Activated CD8-positive, alpha-beta T cell treated with anti-CD3 and anti-CD28 coated beads for 36 hours (primary cell): ENCODE data around the gene LAMC3. TPM values are rescaled to one million over a fixed set of nuclear protein-coding genes. Genes with fewer than 3 reads are reported as not detected.

Experiments used
- ATAC-seq: fragments of 200-7000 bp; cut with Tn5 transposase; one replicate; pipeline ENCODE4 v1.10.0; 2021; ENCODE audit warnings: mild to moderate bottlenecking, moderate library complexity
- CTCF ChIA-PET: fragments of 350-600 bp; sonication (Branson Sonifier 250); formaldehyde crosslinking; loops from one replicate; lab custom pipeline; 2021; ENCODE audit warnings: antibody characterized with exemption; lab: Charles Lee
- POLR2A ChIA-PET: fragments of 350-600 bp; sonication (Branson Sonifier 250); formaldehyde crosslinking; loops from one replicate; lab custom pipeline; 2021; ENCODE audit warnings: antibody characterized with exemption; lab: Charles Lee
- DNase-seq: peaks from one replicate; pipeline ENCODE4 v3.0.0-alpha.2; 2020
- H3K27ac Mint-ChIP-seq: one replicate; pipeline ENCODE4 v1.8.0; 2021; ENCODE audit warnings: mild to moderate bottlenecking, mixed read lengths
- H3K27me3 Mint-ChIP-seq: one replicate; pipeline ENCODE4 v1.8.0; 2021; ENCODE audit warnings: mixed read lengths
- H3K36me3 Mint-ChIP-seq: one replicate; pipeline ENCODE4 v1.8.0; 2021; ENCODE audit warnings: low read depth, mixed read lengths
- H3K4me1 Mint-ChIP-seq: one replicate; pipeline ENCODE4 v1.8.0; 2021; ENCODE audit warnings: low read depth, mixed read lengths
- H3K4me3 Mint-ChIP-seq: one replicate; pipeline ENCODE4 v1.8.0; 2021; ENCODE audit warnings: mild to moderate bottlenecking, moderate library complexity, mixed read lengths
- H3K9me3 Mint-ChIP-seq: one replicate; pipeline ENCODE4 v1.8.0; 2021; ENCODE audit warnings: mixed read lengths
- intact Hi-C: fragments of 100-400 bp; cut with micrococcal nuclease; formaldehyde crosslinking; loops from one replicate; pipeline ENCODE4 v1.10.0; 2022
- total RNA-seq, 2 experiments: library from RNA; stranded (reverse); gene quantifications; one replicate each; pipeline ENCODE4 v1.2.3, GENCODE V29; 2021
- TF ChIP-seq, protein P1 (sequence below): fragments of 200-600 bp; IDR thresholded peaks from one replicate; pipeline ENCODE4 v1.8.0; 2022; ENCODE audit warnings: antibody characterized with exemption, mild to moderate bottlenecking

The LAMC3 gene
- total RNA-seq, 2 experiments from 2014 or later = 0.09 to 0.43 TPM

- ATAC-seq = no peak
- POLR2A ChIA-PET = no interaction called here
- H3K4me1 Mint-ChIP-seq = no peaks in the 10 kb centered on the region
Measured at GRCh38 chr9:130979591-130980385, 29.2 kb upstream of the LAMC3 start.

DNA sequence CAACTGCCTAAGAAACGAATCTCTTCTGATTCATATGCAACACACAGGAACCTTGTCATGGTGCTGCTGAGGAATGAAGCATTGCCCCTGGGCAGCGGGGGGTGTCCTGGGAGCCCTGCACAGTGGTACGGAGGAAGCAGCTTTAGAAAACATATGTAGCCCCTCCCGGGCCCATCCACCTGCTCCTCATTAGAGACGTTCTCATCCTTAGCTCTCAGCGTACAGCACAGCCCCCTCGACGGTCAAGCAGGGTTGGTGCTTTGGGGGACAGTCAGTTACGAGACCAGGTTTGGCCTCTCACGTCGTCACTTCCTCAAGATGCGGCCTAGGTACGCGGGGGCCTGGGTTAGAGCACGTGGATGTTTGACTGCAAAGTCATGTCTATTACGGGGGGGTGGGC is 28.4 kb upstream of the LAMC3 start:
- ChIA-PET CTCF (interaction anchor here (2.0 kb wide), 1 partner anchor 66 kb away, joined by 4 read pairs; no protein-coding TSS in a partner anchor), POLR2A (no interaction called here)
- H3K4me3 Mint-ChIP-seq = no peak overlapping the region
- H3K4me1 Mint-ChIP-seq = no peaks in the 10 kb centered on the region
- DNase-seq = no peak
- intact Hi-C loops = no loop called here
- peaks cover 2% of the 10 kb centered on the region for H3K27me3 Mint-ChIP-seq
- no peak for ATAC-seq
- H3K36me3 Mint-ChIP-seq = no peaks in the 10 kb centered on the region
- no peaks in the 10 kb centered on the region for H3K9me3 Mint-ChIP-seq
- TF ChIP-seq, protein P1, sequence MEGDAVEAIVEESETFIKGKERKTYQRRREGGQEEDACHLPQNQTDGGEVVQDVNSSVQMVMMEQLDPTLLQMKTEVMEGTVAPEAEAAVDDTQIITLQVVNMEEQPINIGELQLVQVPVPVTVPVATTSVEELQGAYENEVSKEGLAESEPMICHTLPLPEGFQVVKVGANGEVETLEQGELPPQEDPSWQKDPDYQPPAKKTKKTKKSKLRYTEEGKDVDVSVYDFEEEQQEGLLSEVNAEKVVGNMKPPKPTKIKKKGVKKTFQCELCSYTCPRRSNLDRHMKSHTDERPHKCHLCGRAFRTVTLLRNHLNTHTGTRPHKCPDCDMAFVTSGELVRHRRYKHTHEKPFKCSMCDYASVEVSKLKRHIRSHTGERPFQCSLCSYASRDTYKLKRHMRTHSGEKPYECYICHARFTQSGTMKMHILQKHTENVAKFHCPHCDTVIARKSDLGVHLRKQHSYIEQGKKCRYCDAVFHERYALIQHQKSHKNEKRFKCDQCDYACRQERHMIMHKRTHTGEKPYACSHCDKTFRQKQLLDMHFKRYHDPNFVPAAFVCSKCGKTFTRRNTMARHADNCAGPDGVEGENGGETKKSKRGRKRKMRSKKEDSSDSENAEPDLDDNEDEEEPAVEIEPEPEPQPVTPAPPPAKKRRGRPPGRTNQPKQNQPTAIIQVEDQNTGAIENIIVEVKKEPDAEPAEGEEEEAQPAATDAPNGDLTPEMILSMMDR = no peak
- no peak overlapping the region for H3K27ac Mint-ChIP-seq

More at GRCh38 chr9:130979591-130980385, 29.2 kb upstream of the LAMC3 start:
- CTCF ChIA-PET = interaction anchor here (2.0 kb wide), 1 partner anchor 67 kb away, joined by 4 read pairs; no protein-coding TSS in a partner anchor
- Mint-ChIP-seq H3K27me3 (peaks cover 2% of the 10 kb centered on the region), H3K27ac (no peak overlapping the region), H3K36me3 (no peaks in the 10 kb centered on the region), H3K9me3 (no peaks in the 10 kb centered on the region), H3K4me3 (no peak overlapping the region)
- TF ChIP-seq, protein P1 = no peak
- no peak for DNase-seq
- intact Hi-C loops = no loop called here

GRCh38 chr9:130981002-130981755 is 27.8 kb upstream of the LAMC3 start:
- no peaks in the 10 kb centered on the region for H3K9me3 Mint-ChIP-seq

DNA sequence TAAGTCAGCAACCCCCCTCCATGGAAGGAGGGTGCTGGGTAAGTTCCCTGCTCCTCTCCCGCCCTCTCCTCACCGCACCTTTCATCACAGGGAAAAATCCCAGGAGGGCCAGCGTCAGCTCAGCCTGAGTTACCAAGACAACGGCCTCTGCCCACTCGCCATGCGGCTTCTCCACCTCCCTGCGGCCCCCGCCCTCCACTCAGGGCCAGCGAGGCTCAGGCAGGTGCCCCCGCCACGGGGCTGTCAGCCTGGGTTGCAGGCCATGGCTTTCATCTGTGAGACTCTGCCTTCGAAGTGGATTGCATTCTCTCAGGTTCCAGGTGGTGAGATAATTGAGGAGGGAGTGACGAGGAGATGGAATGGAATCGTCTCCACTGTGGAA is 27.2 kb upstream of the LAMC3 start:
- POLR2A ChIA-PET = no interaction called here
- H3K4me3 Mint-ChIP-seq = no peak overlapping the region
- peaks cover 2% of the 10 kb centered on the region for H3K27me3 Mint-ChIP-seq
- intact Hi-C loops = no loop called here
- DNase-seq (no peak), ATAC-seq (no peak)
- H3K36me3 Mint-ChIP-seq = no peaks in the 10 kb centered on the region
- CTCF ChIA-PET = no interaction called here
- no peak overlapping the region for H3K27ac Mint-ChIP-seq
- H3K9me3 Mint-ChIP-seq = no peaks in the 10 kb centered on the region
- H3K4me1 Mint-ChIP-seq = no peaks in the 10 kb centered on the region
- TF ChIP-seq, protein P1 = no peak

More at GRCh38 chr9:130981002-130981755, 27.8 kb upstream of the LAMC3 start:
- H3K27ac Mint-ChIP-seq = no peak overlapping the region
- no peaks in the 10 kb centered on the region for H3K4me1 Mint-ChIP-seq
- intact Hi-C loops = no loop called here
- DNase-seq (no peak), ATAC-seq (no peak)
- peaks cover 2% of the 10 kb centered on the region for H3K27me3 Mint-ChIP-seq
- no peaks in the 10 kb centered on the region for H3K36me3 Mint-ChIP-seq
- POLR2A ChIA-PET = no interaction called here
- CTCF ChIA-PET = interaction anchor here (2.0 kb wide), 1 partner anchor 65 kb away, joined by 4 read pairs; no protein-coding TSS in a partner anchor
- TF ChIP-seq, protein P1 = no peak
- no peak overlapping the region for H3K4me3 Mint-ChIP-seq
